Measurements from ENCODE around the gene FBXO22.
"Not testable (repeated sequence)": the region's sequence is repeated elsewhere in the genome, so short reads cannot be mapped to it uniquely, and the experiment has no call there.

Gene FBXO22

GRCh38 chr15:75984706-75985105 is 81.0 kb downstream of the FBXO22 start:
- DNase-seq, result not testable (repeated sequence)

DNA sequence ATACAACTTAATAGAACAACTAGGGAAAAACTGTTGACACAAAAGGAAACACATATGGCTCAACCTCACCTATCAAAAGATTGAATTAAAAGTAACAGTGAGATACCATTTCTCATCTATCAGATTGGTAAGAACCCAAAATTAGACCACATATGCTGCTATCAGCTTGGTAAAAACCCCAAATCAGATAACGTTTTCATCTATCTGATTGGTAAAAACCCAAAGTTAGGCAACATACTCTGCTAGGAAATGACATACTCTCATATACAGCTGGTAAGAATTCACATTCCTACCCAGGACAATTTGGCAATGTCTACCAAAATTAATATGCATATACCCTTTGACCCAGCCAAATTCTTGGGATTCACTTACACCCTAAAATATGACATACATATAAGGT is 82.3 kb downstream of the FBXO22 start:
- DNase-seq, result no peak

GRCh38 chr15:75989045-75989444 is 85.4 kb downstream of the FBXO22 start:
- DNase-seq, result no peak

DNA sequence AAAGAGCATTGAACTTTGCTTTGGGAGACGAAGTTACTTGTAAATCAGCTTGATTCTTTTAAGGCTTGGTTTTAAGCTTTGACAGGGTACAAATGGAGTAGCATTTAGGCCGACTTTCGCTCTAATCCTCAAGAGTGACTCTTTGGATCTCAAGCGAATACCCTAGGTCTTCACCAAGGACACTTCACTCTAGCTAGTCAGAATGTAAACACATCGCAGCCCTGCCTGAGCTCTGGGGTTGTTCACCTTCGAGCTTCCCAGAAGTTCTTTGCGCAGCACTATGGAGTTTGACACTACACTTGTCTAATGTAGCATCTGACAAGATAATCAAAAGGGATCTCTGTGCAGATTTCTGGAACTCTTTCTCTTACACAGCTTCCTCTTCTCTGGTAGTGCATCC is 86.2 kb downstream of the FBXO22 start:
- DNase-seq, result no peak
